GM12864 (cell line): ENCODE results near the gene NKG7.
"Not testable (repeated sequence)": the region's sequence is repeated elsewhere in the genome, so short reads cannot be mapped to it uniquely, and the experiment has no call there.

Experiments
- DNase-seq: peaks from one replicate; pipeline ENCODE4 v3.0.0-alpha.2; 2011; ENCODE audit warnings: low read depth
- H3K4me3 ChIP-seq: 2 replicates; pipeline ENCODE4 v1.5.1; 2011; ENCODE audit warnings: mild to moderate bottlenecking, low read depth, low read length, control low read depth
- TF ChIP-seq, protein P1 (sequence below): IDR thresholded peaks from 2 replicates; pipeline ENCODE4 v1.5.1; 2011; ENCODE audit warnings: low read depth, mild to moderate bottlenecking, moderate library complexity, low read length, control low read depth, inconsistent platforms; ENCODE audit errors: missing control alignments

Gene NKG7

DNA sequence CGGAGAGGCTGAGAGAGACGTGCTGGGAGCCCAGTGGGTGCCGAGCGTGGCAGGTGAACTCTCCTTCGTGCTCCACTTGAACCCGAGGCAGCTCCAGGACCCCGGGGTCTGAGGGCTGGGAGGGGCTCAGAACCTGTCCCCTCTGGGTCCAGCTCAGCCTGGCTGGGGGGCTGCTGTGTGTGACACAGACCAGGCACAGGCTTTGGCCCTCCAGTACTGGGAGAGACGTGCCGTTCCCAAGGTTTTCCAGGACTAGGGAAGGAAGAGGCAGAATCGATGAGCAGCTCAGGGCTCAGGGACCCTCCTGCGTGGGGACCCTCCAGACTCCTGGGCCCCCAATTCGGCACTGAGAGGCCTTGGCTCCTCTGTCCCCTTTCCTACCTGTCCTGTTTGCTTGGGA lies 42.7 kb upstream of the NKG7 start:
- TF ChIP-seq, protein P1, sequence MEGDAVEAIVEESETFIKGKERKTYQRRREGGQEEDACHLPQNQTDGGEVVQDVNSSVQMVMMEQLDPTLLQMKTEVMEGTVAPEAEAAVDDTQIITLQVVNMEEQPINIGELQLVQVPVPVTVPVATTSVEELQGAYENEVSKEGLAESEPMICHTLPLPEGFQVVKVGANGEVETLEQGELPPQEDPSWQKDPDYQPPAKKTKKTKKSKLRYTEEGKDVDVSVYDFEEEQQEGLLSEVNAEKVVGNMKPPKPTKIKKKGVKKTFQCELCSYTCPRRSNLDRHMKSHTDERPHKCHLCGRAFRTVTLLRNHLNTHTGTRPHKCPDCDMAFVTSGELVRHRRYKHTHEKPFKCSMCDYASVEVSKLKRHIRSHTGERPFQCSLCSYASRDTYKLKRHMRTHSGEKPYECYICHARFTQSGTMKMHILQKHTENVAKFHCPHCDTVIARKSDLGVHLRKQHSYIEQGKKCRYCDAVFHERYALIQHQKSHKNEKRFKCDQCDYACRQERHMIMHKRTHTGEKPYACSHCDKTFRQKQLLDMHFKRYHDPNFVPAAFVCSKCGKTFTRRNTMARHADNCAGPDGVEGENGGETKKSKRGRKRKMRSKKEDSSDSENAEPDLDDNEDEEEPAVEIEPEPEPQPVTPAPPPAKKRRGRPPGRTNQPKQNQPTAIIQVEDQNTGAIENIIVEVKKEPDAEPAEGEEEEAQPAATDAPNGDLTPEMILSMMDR: no peak
- DNase-seq: no peak
- no peak overlapping the region for H3K4me3 ChIP-seq

DNA sequence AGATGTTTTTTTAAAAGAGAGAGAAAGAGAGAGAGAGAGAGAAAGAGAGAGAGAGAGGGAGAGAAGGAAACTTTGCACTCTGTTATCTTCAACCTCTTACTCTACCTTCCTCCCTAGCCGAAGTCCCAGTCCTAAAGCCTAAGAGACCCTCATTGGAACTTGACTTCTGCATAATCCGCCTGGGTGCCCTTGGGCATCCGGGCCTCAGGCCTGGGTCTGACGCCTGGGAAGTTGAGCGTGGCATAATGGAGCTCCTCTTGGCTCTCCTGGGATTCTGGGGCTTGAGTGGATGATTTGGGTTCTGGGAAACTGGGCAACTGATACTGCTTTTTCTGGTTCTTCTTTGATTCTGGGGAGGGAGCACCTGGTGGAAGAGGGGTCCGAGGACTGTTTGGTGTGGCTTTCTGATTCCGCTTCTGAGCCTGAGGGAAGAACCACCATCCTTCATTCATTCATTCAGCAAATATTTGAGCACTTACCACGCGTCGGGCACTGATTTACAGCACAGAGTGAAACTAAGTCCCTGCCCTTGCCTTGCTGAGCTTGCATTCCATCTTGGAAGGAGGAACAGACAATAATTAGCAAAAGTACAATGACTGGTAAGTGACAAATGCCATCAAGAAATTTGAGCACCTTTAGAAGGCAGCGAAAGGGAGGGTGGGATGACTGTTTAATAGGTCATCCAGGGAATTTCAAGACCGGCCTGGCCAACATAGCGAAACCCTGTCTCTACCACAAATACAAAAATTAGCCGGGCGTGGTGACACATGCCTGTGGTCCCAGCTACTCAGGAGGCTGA lies 38.7 kb upstream of the NKG7 start:
- DNase-seq: no peak
- TF ChIP-seq, protein P1: no peak
- H3K4me3 ChIP-seq: no peak overlapping the region

GRCh38 chr19:51407511-51408131 lies 35.2 kb upstream of the NKG7 start:
- TF ChIP-seq, protein P1: peak; percentile 79
- no peak for DNase-seq
- H3K4me3 ChIP-seq: no peak overlapping the region

GRCh38 chr19:51402117-51402516 lies 29.7 kb upstream of the NKG7 start:
- H3K4me3 ChIP-seq: no peak overlapping the region
- TF ChIP-seq, protein P1: no peak
- no peak for DNase-seq

GRCh38 chr19:51399936-51400335 lies 27.5 kb upstream of the NKG7 start:
- DNase-seq, H3K4me3 ChIP-seq: not testable (repeated sequence)

GRCh38 chr19:51399231-51399630 lies 26.8 kb upstream of the NKG7 start:
- H3K4me3 ChIP-seq: no peak overlapping the region
- DNase-seq: no peak

GRCh38 chr19:51398096-51398704 lies 25.7 kb upstream of the NKG7 start:
- no peak overlapping the region for H3K4me3 ChIP-seq
- DNase-seq: no peak
- TF ChIP-seq, protein P1: peak; percentile 55

More at GRCh38 chr19:51399231-51399630, 26.8 kb upstream of the NKG7 start:
- TF ChIP-seq, protein P1: no peak

GRCh38 chr19:51397453-51397852 lies 25.0 kb upstream of the NKG7 start:
- not testable (repeated sequence) for H3K4me3 ChIP-seq

More at GRCh38 chr19:51397453-51397852, 25.0 kb upstream of the NKG7 start:
- DNase-seq: not testable (repeated sequence)
